ENCODE data around the gene CANT1. TPM values are rescaled to one million over a fixed set of nuclear protein-coding genes. Genes with fewer than 3 reads are reported as not detected.

Gene CANT1
- total RNA-seq, 1 experiment from 2014 or later: 33.0 TPM

DNA sequence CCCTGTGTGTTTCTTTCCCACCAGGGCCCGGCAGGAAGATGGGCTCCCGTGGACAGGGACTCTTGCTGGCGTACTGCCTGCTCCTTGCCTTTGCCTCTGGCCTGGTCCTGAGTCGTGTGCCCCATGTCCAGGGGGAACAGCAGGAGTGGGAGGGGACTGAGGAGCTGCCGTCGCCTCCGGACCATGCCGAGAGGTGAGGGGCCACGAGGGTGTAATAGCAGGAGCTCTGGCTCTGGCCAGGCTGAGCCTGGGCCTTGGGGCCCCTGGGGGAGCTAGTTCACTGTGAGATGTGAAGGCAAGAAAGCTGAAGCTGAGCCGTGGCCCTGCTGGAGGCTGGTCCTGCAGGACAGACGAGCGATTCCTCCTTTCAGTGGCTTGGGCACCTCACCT is 34.4 kb upstream of the CANT1 start:
- DNase-seq: no peak
- Histone ChIP-seq H3T11ph (ENCODE audit: low read length) (no peak overlapping the region), H2BK120ac (ENCODE audit: low read depth, low read length, poor library complexity, severe bottlenecking) (no peak overlapping the region), H2AK5ac (ENCODE audit: insufficient read length, low read length) (no peak overlapping the region), H3K23ac (ENCODE audit: insufficient read length, low read depth, low read length) (no peak overlapping the region), H4K8ac (replicated peaks; ENCODE audit: insufficient read length, low read depth, low read length) (no peak overlapping the region), H3K9me3 (ENCODE audit: control insufficient read depth, low read depth, low read length) (no peaks in the 10 kb centered on the region), H3K79me2 (ENCODE audit: insufficient read depth, low read length) (no peaks in the 10 kb centered on the region), H3K27ac (ENCODE audit: insufficient read length, low read depth, low read length) (no peak overlapping the region), H2BK20ac (ENCODE audit: low read depth, low read length, poor library complexity, severe bottlenecking) (no peak overlapping the region), H3K23me2 (ENCODE audit: insufficient read length, low read depth, low read length, poor library complexity, severe bottlenecking) (no peaks in the 10 kb centered on the region), H3K4me2 (ENCODE audit: insufficient read depth, insufficient read length, low read length) (no peak overlapping the region), H3K27me3 (ENCODE audit: insufficient read depth, low read length) (no peaks in the 10 kb centered on the region), H3K4ac (ENCODE audit: low read depth, low read length) (no peak overlapping the region), H3K9ac (ENCODE audit: extremely low read depth, insufficient read length, low read length) (no peak overlapping the region), H3K79me1 (ENCODE audit: insufficient read depth, low read depth, low read length, poor library complexity, severe bottlenecking) (no peaks in the 10 kb centered on the region), H2BK5ac (ENCODE audit: insufficient read length, low read length) (no peak overlapping the region), H2AFZ (ENCODE audit: low read length) (no peak overlapping the region), H3K14ac (ENCODE audit: insufficient read depth, low read length) (no peak overlapping the region), H3K18ac (ENCODE audit: insufficient read length, low read depth, low read length) (no peak overlapping the region), H4K5ac (ENCODE audit: insufficient read length, low read depth, low read length) (no peak overlapping the region), H3K56ac (ENCODE audit: insufficient read length, low read depth, low read length) (no peak overlapping the region), H4K20me1 (ENCODE audit: control insufficient read depth, insufficient read depth, insufficient read length) (peaks cover 2% of the 10 kb centered on the region), H2BK12ac (ENCODE audit: insufficient read length, low read depth, low read length) (no peak overlapping the region), H2BK15ac (ENCODE audit: low read depth, low read length) (no peak overlapping the region), H4K91ac (ENCODE audit: insufficient read length, low read depth, low read length) (no peak overlapping the region), H3K4me1 (ENCODE audit: insufficient read depth, low read length) (no peaks in the 10 kb centered on the region)
- Mint-ChIP-seq H3K4me3 (no peak overlapping the region), H3K4me1 (peaks cover 0 to 14% of the 10 kb centered on the region in 2 experiments; a peak in 2 of 4 replicates), H3K9me3 (peaks cover 4 to 11% of the 10 kb centered on the region in 2 experiments; a peak in 4 of 5 replicates), H3K27ac (no peak overlapping the region), H3K27me3 (ENCODE audit: low read depth) (peaks cover 73% of the 10 kb centered on the region), H3K36me3 (ENCODE audit: insufficient read depth in 1 of 3, low read depth in 3 of 3) (no peaks in the 10 kb centered on the region; a peak in 1 of 7 replicates)
- no CpG with 5 or more reads among the region's 12 CpGs for WGBS (ENCODE audit: extremely low coverage, insufficient read length, low lambda C conversion rate)
- TF ChIP-seq, protein P1, sequence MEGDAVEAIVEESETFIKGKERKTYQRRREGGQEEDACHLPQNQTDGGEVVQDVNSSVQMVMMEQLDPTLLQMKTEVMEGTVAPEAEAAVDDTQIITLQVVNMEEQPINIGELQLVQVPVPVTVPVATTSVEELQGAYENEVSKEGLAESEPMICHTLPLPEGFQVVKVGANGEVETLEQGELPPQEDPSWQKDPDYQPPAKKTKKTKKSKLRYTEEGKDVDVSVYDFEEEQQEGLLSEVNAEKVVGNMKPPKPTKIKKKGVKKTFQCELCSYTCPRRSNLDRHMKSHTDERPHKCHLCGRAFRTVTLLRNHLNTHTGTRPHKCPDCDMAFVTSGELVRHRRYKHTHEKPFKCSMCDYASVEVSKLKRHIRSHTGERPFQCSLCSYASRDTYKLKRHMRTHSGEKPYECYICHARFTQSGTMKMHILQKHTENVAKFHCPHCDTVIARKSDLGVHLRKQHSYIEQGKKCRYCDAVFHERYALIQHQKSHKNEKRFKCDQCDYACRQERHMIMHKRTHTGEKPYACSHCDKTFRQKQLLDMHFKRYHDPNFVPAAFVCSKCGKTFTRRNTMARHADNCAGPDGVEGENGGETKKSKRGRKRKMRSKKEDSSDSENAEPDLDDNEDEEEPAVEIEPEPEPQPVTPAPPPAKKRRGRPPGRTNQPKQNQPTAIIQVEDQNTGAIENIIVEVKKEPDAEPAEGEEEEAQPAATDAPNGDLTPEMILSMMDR (conservative IDR thresholded peaks at IDR 0.05): no peak
